GM21515 (cell line): ENCODE results near the gene LHFPL2.

Experiments used
- ATAC-seq: cut with Tn5 transposase; IDR thresholded peaks from one replicate; pipeline ENCODE4 v1.9.1; 2021; ENCODE audit not compliant: unreplicated experiment

The LHFPL2 gene

GRCh38 chr5:78506261-78507024 is 142.1 kb downstream of the LHFPL2 start:
- ATAC-seq = no peak

- ATAC-seq = no peak
These were observed 142.7 kb downstream of the LHFPL2 start for GRCh38 chr5:78505860-78506259.

GRCh38 chr5:78504704-78505677 is 143.6 kb downstream of the LHFPL2 start:
- ATAC-seq = no peak

GRCh38 chr5:78503958-78504653 is 144.5 kb downstream of the LHFPL2 start:
- no peak for ATAC-seq

GRCh38 chr5:78501411-78502352 is 146.9 kb downstream of the LHFPL2 start:
- no peak for ATAC-seq

GRCh38 chr5:78500871-78501270 is 147.7 kb downstream of the LHFPL2 start:
- no peak for ATAC-seq

- ATAC-seq = no peak
These were observed 148.5 kb downstream of the LHFPL2 start for GRCh38 chr5:78500028-78500427.

GRCh38 chr5:78499485-78499884 is 149.1 kb downstream of the LHFPL2 start:
- ATAC-seq = no peak

GRCh38 chr5:78497573-78498533 is 150.7 kb downstream of the LHFPL2 start:
- ATAC-seq = peak; percentile 66

GRCh38 chr5:78496373-78496772 is 152.2 kb downstream of the LHFPL2 start:
- no peak for ATAC-seq

- ATAC-seq = no peak
These were observed 152.8 kb downstream of the LHFPL2 start for GRCh38 chr5:78495800-78496199.

- ATAC-seq = no peak
These were observed 155.9 kb downstream of the LHFPL2 start for GRCh38 chr5:78492650-78493049.

- no peak for ATAC-seq
These were observed 156.3 kb downstream of the LHFPL2 start for GRCh38 chr5:78492224-78492623.

GRCh38 chr5:78490709-78491485 is 157.7 kb downstream of the LHFPL2 start:
- ATAC-seq = no peak

- no peak for ATAC-seq
These were observed 160.7 kb downstream of the LHFPL2 start for GRCh38 chr5:78487846-78488245.

GRCh38 chr5:78486218-78486617 is 162.4 kb downstream of the LHFPL2 start:
- no peak for ATAC-seq

GRCh38 chr5:78483809-78484521 is 164.6 kb downstream of the LHFPL2 start:
- peak; percentile 84 for ATAC-seq

- no peak for ATAC-seq
These were observed 165.6 kb downstream of the LHFPL2 start for GRCh38 chr5:78482948-78483347.
